ENCODE results near the gene UBE2J1.

Gene UBE2J1

DNA sequence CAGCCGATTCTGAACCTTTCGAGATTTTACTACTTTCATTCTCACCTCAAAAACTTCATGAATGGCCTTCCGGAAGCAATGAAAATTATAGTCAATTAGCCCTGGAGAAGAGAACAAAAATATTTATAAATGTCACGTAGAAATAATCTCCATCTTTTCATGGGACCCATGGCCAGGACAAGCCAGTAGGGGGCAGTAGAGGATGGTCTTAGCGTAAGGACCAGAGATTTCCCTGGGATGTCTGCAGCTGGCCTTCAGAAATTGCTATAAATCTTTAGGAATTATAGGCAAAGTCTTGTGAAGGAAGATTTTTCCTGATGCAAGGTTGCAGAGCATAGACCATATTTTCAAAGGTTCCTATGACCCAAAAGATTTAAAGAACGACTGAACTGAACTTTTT, 15.6 kb upstream of the UBE2J1 start:
- peak in 1 of 2 donors; percentile 13 for DNase-seq (ENCODE audit: low read depth in 1 of 2, low spot score in 1 of 2)

DNA sequence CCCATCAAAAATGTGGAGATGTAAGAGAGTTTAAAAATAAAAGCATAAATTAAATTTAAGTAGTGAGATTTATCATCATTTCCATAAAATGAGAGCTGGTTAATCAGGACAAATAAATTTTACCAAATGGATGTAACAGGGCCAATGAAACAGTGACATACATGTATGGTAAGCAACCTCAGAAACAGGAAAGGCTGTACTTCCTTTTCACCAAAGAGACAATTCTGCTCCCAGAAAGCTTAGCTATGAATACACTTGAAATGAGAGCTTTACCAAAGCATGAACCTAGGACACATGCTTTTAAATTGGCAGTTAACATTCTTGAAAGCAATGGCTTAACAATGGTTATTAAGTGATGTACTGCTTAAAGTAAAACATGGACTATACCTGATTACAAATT, 12.1 kb upstream of the UBE2J1 start:
- DNase-seq (ENCODE audit: low read depth in 1 of 2, low spot score in 1 of 2), result no peak

DNA sequence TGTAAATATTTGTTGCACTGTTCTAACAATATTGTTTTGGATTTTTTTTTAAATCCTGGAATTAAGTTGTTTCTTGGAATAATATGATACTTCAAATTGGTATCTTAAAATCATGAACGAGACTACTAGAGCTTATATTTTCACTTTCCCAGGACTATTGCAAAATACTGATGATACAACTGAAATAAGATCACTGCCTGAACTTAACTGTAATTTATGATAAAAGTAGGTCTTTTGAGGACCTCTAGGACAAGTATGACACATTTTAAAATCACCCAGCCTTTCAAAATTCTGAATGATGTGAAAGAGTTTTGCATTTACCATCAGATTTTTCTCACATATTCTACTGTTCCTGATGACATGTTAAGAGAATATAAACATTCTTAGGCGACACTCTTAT, 8.6 kb upstream of the UBE2J1 start:
- DNase-seq (ENCODE audit: low read depth in 1 of 2, low spot score in 1 of 2), result no peak

DNA sequence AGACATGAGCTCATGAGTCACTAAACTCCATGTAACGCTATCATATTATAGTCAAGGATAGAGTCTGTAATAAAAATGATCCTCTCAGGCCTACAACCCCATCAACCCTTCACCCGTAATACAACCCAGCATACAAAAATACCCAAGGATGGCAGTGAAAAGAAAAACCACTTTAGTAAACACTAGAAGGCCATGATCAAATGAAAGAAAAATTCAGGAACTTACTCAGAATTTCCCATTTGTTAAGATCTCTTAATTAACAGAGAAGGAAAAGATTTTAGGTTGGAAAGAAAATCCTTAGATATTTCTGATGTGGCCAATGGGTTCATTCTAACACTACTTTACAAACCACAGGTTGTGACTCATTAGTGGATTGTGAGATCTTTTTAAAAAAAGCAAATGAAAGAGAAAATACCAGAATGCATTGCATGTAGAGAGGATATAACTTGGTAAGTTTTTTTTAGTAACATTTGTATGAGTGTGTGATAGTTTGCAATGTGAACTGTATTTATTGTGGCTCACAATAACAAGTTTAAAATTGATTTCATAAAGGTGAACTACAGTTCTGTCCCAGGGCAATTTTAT, 8.0 kb upstream of the UBE2J1 start:
- DNase-seq (ENCODE audit: low read depth in 1 of 2, low spot score in 1 of 2), result no peak

DNA sequence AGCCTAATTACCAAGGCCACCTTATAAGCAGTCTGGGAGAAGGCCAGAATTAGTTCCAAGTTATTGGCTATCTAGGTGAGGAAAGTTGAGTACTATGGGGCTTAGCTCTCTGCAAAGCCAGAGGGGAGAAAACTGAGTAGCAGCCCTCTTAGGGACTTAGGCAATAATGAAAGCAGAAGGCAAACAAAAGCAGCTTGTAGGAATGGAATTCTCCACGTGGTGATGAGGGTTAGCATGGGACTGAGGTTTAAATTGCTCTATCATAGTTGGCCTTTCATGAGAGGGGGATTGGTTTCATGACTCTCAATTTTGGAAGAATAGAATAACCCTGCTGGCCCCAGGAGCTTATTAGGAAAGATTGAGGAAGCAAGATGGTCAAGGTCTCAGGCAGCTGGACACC, 7.0 kb upstream of the UBE2J1 start:
- DNase-seq (ENCODE audit: low read depth in 1 of 2, low spot score in 1 of 2), result no peak

DNA sequence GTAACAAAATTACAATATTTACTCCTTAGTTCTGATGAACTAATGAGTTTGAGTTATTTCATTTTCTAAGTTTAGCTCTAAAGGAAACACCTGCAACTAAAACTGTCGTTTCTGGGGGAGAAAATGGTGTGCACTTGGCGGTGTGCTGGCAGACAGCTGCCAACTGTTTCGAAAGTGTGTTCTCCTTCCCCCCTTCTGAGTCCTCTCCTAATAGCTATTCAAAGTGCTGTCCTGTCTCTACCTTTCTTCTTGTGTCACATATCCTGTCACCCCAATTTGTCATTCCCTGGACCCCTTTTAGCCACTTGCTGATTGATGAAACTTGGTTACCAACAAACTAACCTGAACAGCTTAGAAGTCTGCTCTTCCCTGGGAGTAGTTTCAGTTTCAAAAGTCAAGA, 4.9 kb upstream of the UBE2J1 start:
- DNase-seq (ENCODE audit: low read depth in 1 of 2, low spot score in 1 of 2), result no peak

DNA sequence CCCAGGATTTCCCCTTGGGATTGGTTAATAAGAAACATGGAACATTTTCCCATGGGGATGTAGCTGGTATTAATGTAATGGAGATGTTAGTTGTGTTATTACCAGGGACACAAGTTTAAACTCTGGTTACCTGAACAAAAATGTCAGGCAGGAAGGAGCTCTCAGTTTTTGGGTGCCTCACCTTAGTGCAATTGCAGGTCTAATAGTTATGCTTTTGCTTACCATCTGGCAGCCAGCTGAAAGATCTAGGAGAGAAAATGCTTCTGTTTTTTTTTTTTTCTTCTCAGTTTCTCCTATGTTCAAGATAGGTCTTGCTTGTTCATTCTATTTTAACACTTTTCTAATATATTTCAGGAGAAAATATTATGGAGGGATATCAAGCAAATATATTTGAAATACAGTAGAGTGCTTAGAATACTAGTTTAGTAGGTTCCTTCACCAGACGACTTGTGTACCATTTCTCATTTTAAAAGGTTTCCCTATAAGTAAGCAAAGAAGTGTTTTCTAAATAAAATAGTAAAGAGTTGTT, 4.2 kb upstream of the UBE2J1 start:
- DNase-seq (ENCODE audit: low read depth in 1 of 2, low spot score in 1 of 2), result no peak

DNA sequence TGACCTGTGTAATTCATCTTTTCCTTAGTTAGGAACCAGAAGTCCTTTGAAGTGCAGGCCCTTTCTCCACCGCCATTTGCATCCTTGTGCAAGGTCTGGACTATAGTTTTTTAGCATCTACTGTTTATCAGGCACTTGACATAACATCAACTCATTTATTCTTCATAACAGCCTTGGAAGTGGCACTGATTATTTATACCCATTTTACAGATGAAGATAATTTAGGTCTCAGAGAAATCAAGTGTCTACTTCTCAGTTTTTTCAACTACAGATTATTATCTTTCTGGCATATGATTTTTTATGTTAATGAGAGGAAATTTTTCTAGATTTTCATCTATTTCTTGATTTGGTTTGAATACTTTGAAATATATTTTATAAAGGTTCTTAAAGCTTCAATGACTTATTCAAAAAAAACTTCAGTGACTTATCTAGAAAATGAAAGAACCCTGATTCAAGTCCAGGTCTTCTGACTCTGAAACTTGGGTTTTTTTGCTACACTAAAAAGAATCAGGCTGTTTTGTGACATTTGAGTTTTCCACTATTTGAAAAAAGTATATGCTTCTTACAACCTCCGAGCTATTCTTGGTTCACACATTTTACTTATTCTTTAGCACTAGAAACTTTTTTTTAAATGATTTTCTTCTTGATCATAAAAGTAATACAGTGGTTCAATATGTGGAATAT, 3.1 kb upstream of the UBE2J1 start:
- DNase-seq (ENCODE audit: low read depth in 1 of 2, low spot score in 1 of 2), result no peak

DNA sequence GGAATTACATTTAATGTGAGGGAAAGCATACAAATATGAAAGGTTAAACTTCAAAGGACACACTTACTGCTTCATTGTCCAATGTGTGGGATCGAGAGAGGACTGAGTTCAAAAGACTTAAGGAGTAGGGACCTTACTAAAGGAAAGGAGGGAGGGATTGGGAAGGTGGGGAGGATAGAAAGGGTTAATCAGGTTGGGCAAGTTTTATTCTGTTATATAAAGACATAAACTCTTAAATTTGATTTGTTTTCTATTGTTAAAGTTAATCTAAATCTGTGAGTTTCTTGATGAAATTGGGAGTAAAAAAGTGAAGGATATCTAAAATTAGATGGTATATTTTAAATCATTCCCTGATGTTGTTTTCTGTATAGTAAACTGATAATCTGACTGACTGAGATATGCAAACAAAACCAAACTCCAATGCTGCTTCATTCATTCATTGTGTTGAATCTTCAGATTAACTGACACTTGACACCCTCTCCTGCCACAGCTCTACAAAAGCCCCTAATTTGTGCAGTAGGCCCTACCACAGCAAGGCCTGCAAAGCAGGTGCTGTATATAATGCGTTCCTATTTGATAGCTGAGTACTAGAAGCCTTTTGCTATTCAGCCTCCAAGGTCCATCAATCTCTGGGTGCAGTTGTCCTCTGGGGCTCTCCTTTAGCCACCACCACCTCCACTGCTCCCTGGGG, 1.3 kb upstream of the UBE2J1 start:
- no peak for DNase-seq (ENCODE audit: low read depth in 1 of 2, low spot score in 1 of 2)

DNA sequence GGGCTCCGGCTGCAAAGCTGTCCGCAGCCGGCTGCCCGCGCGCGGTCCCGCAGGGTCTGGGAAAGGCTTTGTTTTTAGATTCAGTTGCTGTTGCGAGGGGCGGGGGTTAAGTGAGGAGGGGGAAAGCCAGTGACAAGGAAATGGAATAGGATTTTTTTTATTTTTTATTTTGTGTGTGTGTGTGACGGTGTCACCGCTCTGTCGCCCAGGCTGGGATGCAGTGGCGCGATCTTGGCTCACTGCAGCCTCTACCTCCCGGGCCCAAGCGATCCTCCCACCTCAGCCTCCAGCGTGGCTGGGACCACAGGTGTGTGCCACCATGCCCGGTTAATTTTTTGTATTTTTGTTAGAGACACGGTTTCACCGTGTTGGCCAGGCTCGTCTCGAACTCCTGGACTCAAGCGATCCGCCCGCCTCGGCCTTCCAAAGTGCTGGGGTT, 615 bp upstream of the UBE2J1 start:
- DNase-seq (ENCODE audit: low read depth in 1 of 2, low spot score in 1 of 2), result no peak

DNA sequence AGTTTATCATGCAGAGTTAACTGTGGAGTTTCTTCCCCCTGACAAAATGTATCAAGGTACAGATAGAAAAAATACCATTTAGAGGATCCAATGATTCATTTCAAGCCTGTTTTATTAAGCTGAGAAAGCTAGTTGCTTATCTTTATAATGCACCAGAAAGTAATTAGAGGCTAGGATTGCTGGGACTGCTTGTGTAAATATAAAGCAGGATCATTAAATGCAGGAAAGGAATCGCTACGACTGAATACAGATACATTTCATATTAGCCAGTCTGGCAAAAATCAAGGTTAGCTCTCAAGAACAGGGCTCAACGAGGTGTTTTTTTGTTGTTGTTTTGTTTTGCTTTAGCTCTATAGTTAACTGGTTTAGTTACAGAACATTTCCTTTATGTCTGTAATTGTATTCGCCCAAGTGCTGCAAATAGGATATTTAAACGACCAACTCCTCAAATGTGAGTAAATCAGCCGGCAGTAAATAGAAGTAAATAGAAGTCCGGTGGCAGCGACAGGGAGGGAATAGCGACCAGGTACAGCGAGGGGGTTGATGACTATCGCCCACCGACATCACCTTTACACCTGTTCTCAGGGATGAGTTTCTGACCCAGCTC, 748 bp downstream of the UBE2J1 start:
- no peak for DNase-seq (ENCODE audit: low read depth in 1 of 2, low spot score in 1 of 2)

DNA sequence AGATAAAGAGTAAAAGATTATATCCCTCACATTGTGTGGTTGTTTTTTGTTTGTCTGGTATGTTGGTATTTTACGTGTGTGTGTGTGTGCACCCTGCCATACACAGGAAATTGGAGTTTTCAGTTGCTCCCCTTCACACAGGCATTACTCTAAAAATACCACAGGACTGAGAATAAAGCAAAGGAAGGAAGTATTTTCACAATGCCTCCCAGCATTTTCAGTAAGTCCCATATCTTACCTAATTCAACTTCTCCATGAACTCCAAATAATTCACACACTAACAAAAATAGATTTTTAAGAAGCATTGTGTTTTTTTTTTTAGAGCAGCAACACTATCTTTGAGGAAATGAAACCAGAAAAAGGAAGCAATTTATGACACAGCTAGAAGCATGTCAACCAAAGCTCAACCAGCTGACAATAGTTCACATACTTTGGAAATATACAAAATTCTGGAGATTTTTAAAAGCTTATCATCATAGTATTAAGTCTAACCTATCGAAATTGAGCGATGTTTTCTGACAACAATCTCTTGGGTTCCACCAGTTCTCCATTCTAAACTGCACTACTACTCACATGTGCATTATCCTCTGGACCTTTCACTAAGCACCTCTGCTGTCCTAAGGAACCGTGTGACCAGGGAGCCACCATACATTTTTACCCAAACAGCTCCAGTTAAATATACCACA, 2.1 kb downstream of the UBE2J1 start:
- DNase-seq (ENCODE audit: low read depth in 1 of 2, low spot score in 1 of 2), result no peak

DNA sequence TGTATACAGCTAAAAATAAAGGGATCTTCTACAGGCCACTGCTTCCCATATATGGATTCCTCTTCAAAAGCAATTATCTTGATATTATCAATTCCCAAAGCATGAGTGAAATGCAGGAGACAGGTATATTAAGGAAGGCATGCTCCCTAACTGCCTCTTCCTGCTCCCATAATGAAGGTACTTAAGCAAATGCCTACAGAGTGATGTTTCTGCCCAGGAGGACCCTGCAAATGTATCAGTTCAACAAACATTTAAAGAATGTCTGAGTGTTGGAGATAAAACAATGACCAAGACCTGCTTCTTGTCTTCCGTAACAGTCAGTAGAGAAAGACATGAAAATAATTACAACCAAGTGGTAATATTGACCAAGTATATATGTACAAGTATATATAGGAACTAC, 4.2 kb downstream of the UBE2J1 start:
- no peak for DNase-seq (ENCODE audit: low read depth in 1 of 2, low spot score in 1 of 2)

DNA sequence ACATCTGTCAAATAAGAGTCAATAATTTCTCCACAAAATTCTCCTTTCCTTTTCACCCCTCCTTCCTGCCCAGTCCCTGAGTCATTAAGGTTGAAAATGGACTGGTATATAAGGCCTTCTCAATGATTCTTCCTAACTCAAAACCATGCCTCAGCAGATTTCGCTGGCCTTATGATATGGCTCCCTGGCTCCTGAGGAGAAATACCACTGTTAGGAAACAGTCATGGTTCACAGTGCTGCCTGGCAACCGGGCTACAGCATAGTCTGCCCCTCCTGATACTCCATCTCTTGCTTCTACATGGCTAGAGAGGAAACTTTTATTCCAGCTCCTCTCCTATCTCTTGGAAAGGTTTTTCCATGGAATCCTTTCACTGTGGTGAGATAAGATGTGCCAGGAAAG, 4.7 kb downstream of the UBE2J1 start:
- no peak for DNase-seq (ENCODE audit: low read depth in 1 of 2, low spot score in 1 of 2)

DNA sequence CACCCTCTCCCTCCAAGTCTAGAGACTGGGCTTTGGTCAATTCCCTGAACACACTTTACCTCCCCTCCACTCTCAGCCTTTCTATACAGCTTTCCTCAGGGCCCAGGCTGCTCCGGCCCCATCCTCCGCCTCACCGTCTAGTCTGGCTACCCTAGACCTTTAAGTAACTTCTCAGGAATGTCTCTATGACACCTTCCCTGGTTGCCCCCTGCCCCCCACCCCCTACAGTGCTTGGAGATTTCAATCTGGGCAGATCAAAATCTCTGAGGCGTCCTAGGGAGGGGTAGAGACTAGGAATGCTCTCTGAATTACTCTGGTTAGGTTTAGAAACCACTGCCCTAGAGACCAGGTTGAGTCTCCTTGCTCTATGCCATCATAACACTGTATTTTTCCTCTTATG, 6.1 kb downstream of the UBE2J1 start:
- DNase-seq (ENCODE audit: low read depth in 1 of 2, low spot score in 1 of 2), result no peak

DNA sequence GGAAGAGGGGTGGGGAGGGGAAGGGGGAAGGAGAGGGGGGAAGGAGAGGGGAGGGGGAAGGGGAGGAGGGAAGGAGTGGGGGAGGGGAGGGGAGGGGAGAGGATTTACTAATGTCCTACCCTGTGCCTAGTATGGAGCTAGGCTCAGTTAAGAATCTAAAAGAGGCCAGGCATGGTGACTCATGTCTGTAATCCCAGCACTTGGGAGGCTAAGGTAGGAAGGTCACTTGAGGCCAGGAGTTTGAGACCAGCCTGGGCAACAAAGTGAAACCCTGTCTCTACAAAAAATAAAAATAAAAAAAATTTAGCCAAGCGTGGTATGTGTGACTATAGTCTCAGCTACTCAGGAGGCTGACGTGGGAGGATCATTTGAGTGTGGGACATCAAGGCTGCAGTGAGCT, 13.0 kb downstream of the UBE2J1 start:
- DNase-seq (ENCODE audit: low read depth in 1 of 2, low spot score in 1 of 2), result no peak

DNA sequence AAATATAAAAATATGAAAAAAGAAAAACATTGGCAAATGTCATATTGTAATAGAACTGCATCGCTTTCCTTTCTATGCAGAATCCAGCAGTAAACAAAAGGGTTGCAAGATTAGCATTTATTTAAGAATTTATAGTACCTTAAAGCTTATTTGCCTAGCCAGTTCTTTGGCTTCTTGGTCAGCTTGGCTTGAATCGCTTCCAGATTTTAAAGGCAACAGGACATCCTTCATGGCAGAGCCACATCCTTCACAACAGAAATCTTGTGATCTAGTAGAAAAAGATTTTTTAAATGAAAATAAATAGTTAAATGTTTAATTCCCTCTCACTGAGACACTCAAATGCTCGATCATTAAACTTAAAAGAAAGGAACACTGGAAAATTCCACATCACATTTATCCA, 17.4 kb downstream of the UBE2J1 start:
- DNase-seq (ENCODE audit: low read depth in 1 of 2, low spot score in 1 of 2), result no peak

DNA sequence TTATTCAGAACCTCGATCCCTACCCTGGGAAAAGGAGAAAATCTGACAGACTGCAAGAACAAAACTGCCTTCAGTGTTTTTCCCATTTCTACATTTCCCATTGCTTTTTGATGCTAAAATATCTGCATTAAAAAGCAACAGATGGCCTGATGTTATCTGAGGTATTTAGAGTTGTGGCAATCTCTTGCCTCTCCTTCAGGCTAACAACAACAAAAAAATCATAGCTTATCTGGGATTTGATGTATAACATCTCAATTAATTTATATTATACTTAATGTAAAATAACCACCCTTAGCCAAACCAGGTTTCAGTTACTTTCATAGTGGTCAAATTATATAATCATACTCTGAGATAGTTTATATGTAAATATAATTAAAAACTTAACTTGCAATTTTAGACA, 21.6 kb downstream of the UBE2J1 start:
- DNase-seq (ENCODE audit: low read depth in 1 of 2, low spot score in 1 of 2), result no peak

DNA sequence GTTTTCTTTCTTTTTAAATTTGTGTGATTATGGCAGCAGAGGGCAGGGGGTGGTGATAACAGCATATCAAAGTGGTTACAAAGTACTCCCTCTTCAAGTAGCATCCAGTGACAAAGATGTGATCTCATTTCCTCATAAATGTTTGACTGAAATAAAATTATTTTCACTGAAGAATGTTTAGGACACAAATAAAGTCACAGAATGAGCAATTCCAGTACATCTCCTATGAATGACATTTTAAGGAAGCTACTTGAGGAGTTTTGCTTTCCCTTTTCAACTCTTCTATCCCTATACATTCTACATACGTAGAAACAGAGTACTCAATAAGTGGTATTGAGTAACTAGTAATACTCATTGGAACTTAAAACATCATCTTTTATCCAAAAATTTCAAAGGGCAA, 23.5 kb downstream of the UBE2J1 start:
- no peak for DNase-seq (ENCODE audit: low read depth in 1 of 2, low spot score in 1 of 2)

DNA sequence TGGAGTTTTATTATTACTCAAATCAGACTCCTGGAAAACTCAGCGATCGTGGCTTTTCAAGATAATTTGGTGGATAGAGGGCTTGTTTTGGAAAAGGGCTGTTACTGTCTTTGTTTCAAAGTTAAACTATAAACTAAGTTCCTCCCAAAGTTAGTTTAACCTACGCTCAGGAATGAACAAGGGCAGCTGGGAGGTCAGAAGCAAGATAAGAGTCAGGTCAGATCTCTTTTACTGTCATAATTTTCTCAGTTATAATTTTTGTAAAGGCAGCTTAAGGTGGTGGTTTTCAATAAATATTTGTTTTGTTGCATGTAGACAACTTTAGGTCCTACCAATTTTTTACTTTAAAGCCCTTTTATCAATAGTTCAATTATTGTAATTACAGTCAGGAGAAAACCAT, 28.2 kb downstream of the UBE2J1 start:
- no peak for DNase-seq (ENCODE audit: low read depth in 1 of 2, low spot score in 1 of 2)

DNA sequence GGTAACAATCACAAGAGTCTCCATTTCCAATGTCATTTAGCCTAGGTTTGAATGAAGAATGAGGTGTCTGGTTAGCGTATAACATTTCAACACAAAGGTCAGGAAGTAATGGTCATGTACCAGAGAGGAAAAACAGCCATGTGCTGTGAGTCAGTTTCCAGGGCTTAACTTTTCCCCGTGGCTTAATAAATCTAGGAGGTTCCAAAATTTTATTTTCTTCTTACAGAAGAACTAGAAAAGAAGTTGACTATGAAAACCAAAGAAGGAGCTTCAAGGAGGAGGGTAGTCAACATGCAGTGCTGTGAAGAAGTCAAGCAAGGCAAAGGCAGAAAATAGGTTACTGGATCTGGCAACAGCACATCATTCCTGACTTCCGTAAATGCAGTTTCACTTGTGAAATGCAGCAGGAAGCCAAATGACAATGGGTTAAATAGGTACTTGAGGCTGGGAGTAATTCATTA, 29.0 kb downstream of the UBE2J1 start:
- no peak for DNase-seq (ENCODE audit: low read depth in 1 of 2, low spot score in 1 of 2)
